ENCODE data around the gene EVI5.

EVI5 gene

GRCh38 chr1:92505015-92505692 lies 279.8 kb downstream of the EVI5 start:
- no peaks in the 10 kb centered on the region for H3K27me3 Mint-ChIP-seq (ENCODE audit: low read depth)
- peaks cover 45% of the 10 kb centered on the region for H3K4me1 Mint-ChIP-seq (ENCODE audit: low read depth)
- H3K9me3 Mint-ChIP-seq, result no peaks in the 10 kb centered on the region
- no peaks in the 10 kb centered on the region for H3K36me3 Mint-ChIP-seq (ENCODE audit: low read depth)
- no peak for DNase-seq (ENCODE audit: low spot score)
- peak overlapping the region; percentile 39 for H3K4me3 Mint-ChIP-seq
- peak overlapping the region; percentile 85 for H3K27ac Mint-ChIP-seq

- Mint-ChIP-seq H3K4me3 (peak overlapping the region; percentile 39), H3K4me1 (ENCODE audit: low read depth) (peaks cover 41% of the 10 kb centered on the region), H3K27ac (peak overlapping the region; percentile 85), H3K36me3 (ENCODE audit: low read depth) (no peaks in the 10 kb centered on the region), H3K27me3 (ENCODE audit: low read depth) (no peaks in the 10 kb centered on the region), H3K9me3 (no peaks in the 10 kb centered on the region)
- no peak for DNase-seq (ENCODE audit: low spot score)
Observed at GRCh38 chr1:92504291-92505014, 280.5 kb downstream of the EVI5 start.

GRCh38 chr1:92503926-92504285 lies 281.0 kb downstream of the EVI5 start:
- Mint-ChIP-seq H3K27ac (peak overlapping the region; percentile 85), H3K4me3 (no peak overlapping the region), H3K27me3 (ENCODE audit: low read depth) (no peaks in the 10 kb centered on the region), H3K9me3 (no peaks in the 10 kb centered on the region), H3K36me3 (ENCODE audit: low read depth) (no peaks in the 10 kb centered on the region), H3K4me1 (ENCODE audit: low read depth) (peaks cover 41% of the 10 kb centered on the region)
- no peak for DNase-seq (ENCODE audit: low spot score)

- Mint-ChIP-seq H3K27ac (peak overlapping the region; percentile 85), H3K4me3 (no peak overlapping the region)
Observed at GRCh38 chr1:92503043-92503925, 281.6 kb downstream of the EVI5 start.

GRCh38 chr1:92502247-92502646 lies 282.7 kb downstream of the EVI5 start:
- H3K4me1 Mint-ChIP-seq (ENCODE audit: low read depth), result peaks cover 38% of the 10 kb centered on the region
- H3K27ac Mint-ChIP-seq, result peak overlapping the region; percentile 72
- no peaks in the 10 kb centered on the region for H3K9me3 Mint-ChIP-seq
- no peaks in the 10 kb centered on the region for H3K27me3 Mint-ChIP-seq (ENCODE audit: low read depth)
- no peaks in the 10 kb centered on the region for H3K36me3 Mint-ChIP-seq (ENCODE audit: low read depth)
- DNase-seq (ENCODE audit: low spot score), result no peak
- H3K4me3 Mint-ChIP-seq, result no peak overlapping the region

More at GRCh38 chr1:92503043-92503925, 281.6 kb downstream of the EVI5 start:
- Mint-ChIP-seq H3K36me3 (ENCODE audit: low read depth) (no peaks in the 10 kb centered on the region), H3K9me3 (no peaks in the 10 kb centered on the region), H3K27me3 (ENCODE audit: low read depth) (no peaks in the 10 kb centered on the region), H3K4me1 (ENCODE audit: low read depth) (peaks cover 38% of the 10 kb centered on the region)
- no peak for DNase-seq (ENCODE audit: low spot score)

- Mint-ChIP-seq H3K27me3 (ENCODE audit: low read depth) (no peaks in the 10 kb centered on the region), H3K9me3 (no peaks in the 10 kb centered on the region), H3K4me1 (ENCODE audit: low read depth) (peaks cover 41% of the 10 kb centered on the region), H3K36me3 (ENCODE audit: low read depth) (no peaks in the 10 kb centered on the region), H3K4me3 (no peak overlapping the region), H3K27ac (no peak overlapping the region)
- DNase-seq (ENCODE audit: low spot score), result no peak
Observed at GRCh38 chr1:92500552-92500951, 284.4 kb downstream of the EVI5 start.

GRCh38 chr1:92495392-92496063 lies 289.4 kb downstream of the EVI5 start:
- H3K36me3 Mint-ChIP-seq (ENCODE audit: low read depth), result peaks cover 13% of the 10 kb centered on the region
- no peaks in the 10 kb centered on the region for H3K9me3 Mint-ChIP-seq
- no peak overlapping the region for H3K4me3 Mint-ChIP-seq
- no peak for DNase-seq (ENCODE audit: low spot score)
- H3K27me3 Mint-ChIP-seq (ENCODE audit: low read depth), result no peaks in the 10 kb centered on the region
- H3K4me1 Mint-ChIP-seq (ENCODE audit: low read depth), result peaks cover 29% of the 10 kb centered on the region
- H3K27ac Mint-ChIP-seq, result no peak overlapping the region

- Mint-ChIP-seq H3K4me3 (no peak overlapping the region), H3K27ac (no peak overlapping the region)
- DNase-seq (ENCODE audit: low spot score), result no peak
Observed at GRCh38 chr1:92494485-92495141, 290.3 kb downstream of the EVI5 start.

GRCh38 chr1:92493139-92493538 lies 291.8 kb downstream of the EVI5 start:
- H3K4me3 Mint-ChIP-seq, result no peak overlapping the region
- peaks cover 16% of the 10 kb centered on the region for H3K36me3 Mint-ChIP-seq (ENCODE audit: low read depth)
- DNase-seq (ENCODE audit: low spot score), result no peak
- no peaks in the 10 kb centered on the region for H3K9me3 Mint-ChIP-seq
- no peaks in the 10 kb centered on the region for H3K27me3 Mint-ChIP-seq (ENCODE audit: low read depth)
- no peak overlapping the region for H3K27ac Mint-ChIP-seq
- H3K4me1 Mint-ChIP-seq (ENCODE audit: low read depth), result peaks cover 45% of the 10 kb centered on the region

More at GRCh38 chr1:92494485-92495141, 290.3 kb downstream of the EVI5 start:
- Mint-ChIP-seq H3K27me3 (ENCODE audit: low read depth) (no peaks in the 10 kb centered on the region), H3K9me3 (no peaks in the 10 kb centered on the region), H3K4me1 (ENCODE audit: low read depth) (peaks cover 30% of the 10 kb centered on the region), H3K36me3 (ENCODE audit: low read depth) (peaks cover 13% of the 10 kb centered on the region)

- H3K9me3 Mint-ChIP-seq, result no peaks in the 10 kb centered on the region
- peaks cover 32% of the 10 kb centered on the region for H3K4me1 Mint-ChIP-seq (ENCODE audit: low read depth)
- H3K27ac Mint-ChIP-seq, result peak overlapping the region; percentile 96
- H3K27me3 Mint-ChIP-seq (ENCODE audit: low read depth), result no peaks in the 10 kb centered on the region
- peaks cover 26% of the 10 kb centered on the region for H3K36me3 Mint-ChIP-seq (ENCODE audit: low read depth)
- no peak for DNase-seq (ENCODE audit: low spot score)
- H3K4me3 Mint-ChIP-seq, result peak overlapping the region; percentile 79
Observed at GRCh38 chr1:92488832-92489231, 296.1 kb downstream of the EVI5 start.

GRCh38 chr1:92488416-92488815 lies 296.5 kb downstream of the EVI5 start:
- DNase-seq (ENCODE audit: low spot score), result no peak
- Mint-ChIP-seq H3K27me3 (ENCODE audit: low read depth) (no peaks in the 10 kb centered on the region), H3K4me1 (ENCODE audit: low read depth) (peaks cover 32% of the 10 kb centered on the region), H3K4me3 (peak overlapping the region; percentile 79), H3K36me3 (ENCODE audit: low read depth) (peaks cover 27% of the 10 kb centered on the region), H3K9me3 (no peaks in the 10 kb centered on the region), H3K27ac (peak overlapping the region; percentile 96)

GRCh38 chr1:92487078-92487605 lies 297.8 kb downstream of the EVI5 start:
- Mint-ChIP-seq H3K27me3 (ENCODE audit: low read depth) (no peaks in the 10 kb centered on the region), H3K36me3 (ENCODE audit: low read depth) (peaks cover 32% of the 10 kb centered on the region), H3K4me3 (peak overlapping the region; percentile 79), H3K9me3 (no peaks in the 10 kb centered on the region), H3K4me1 (ENCODE audit: low read depth) (peaks cover 29% of the 10 kb centered on the region), H3K27ac (peak overlapping the region; percentile 96)
- DNase-seq (ENCODE audit: low spot score), result no peak

Measured in T-helper 2 cell treated with Interferon-gamma antibody and Interleukin-4, amounts not matched to agents 5 μg/mL and 100 μg/mL, for 36 hours (primary cell).